ENCODE data around the gene MGRN1. TPM values are rescaled to one million over a fixed set of nuclear protein-coding genes. Genes with fewer than 3 reads are reported as not detected.
"Not testable (repeated sequence)": the region's sequence is repeated elsewhere in the genome, so short reads cannot be mapped to it uniquely, and the experiment has no call there.

Gene MGRN1
- total RNA-seq, 2 donors from 2014 or later = 66.9 to 71.4 TPM

GRCh38 chr16:4648917-4649316, 24.3 kb downstream of the MGRN1 start:
- no peak overlapping the region for H3K4me3 ChIP-seq (ENCODE audit: low read length)
- H3K36me3 Mint-ChIP-seq (ENCODE audit: low read depth) = peaks cover 32% of the 10 kb centered on the region
- peak overlapping the region; percentile 44 for H3K27ac Mint-ChIP-seq
- no peaks in the 10 kb centered on the region for H3K9me3 Mint-ChIP-seq
- H3K27ac ChIP-seq (ENCODE audit: low read depth, low read length) = no peak overlapping the region
- TF ChIP-seq CTCF (conservative IDR thresholded peaks at IDR 0.05) = no peak
- no peak overlapping the region for H3K4me3 Mint-ChIP-seq
- DNase-seq = no peak
- no peak overlapping the region for H3K9ac ChIP-seq (ENCODE audit: extremely low read depth, low read length, poor library complexity, severe bottlenecking)
- H3K36me3 ChIP-seq (ENCODE audit: control insufficient read depth, insufficient read depth, low read length) = peaks cover 6% of the 10 kb centered on the region
- H3K4me1 ChIP-seq (ENCODE audit: control insufficient read depth, insufficient read depth, low read length) = peaks cover 3% of the 10 kb centered on the region
- H3K9me3 ChIP-seq (ENCODE audit: control insufficient read depth, low read length) = no peaks in the 10 kb centered on the region
- H3K27me3 Mint-ChIP-seq (ENCODE audit: insufficient read depth) = no peaks in the 10 kb centered on the region
- H3K4me1 Mint-ChIP-seq = peaks cover 8% of the 10 kb centered on the region
- H3K27me3 ChIP-seq (ENCODE audit: control insufficient read depth, insufficient read depth, low read length, poor library complexity, severe bottlenecking) = no peaks in the 10 kb centered on the region
- WGBS, 2 experiments (ENCODE audit: insufficient coverage in 1 of 2, insufficient read length in 1 of 2) = 95 to 97% methylated on average over 3 to 13 of the region's 13 CpGs

- Histone ChIP-seq H3K9me3 (ENCODE audit: control insufficient read depth, low read length) (no peaks in the 10 kb centered on the region), H3K4me3 (ENCODE audit: low read length) (no peak overlapping the region), H3K9ac (ENCODE audit: extremely low read depth, low read length, poor library complexity, severe bottlenecking) (no peak overlapping the region), H3K27me3 (ENCODE audit: control insufficient read depth, insufficient read depth, low read length, poor library complexity, severe bottlenecking) (no peaks in the 10 kb centered on the region), H3K4me1 (ENCODE audit: control insufficient read depth, insufficient read depth, low read length) (peaks cover 3% of the 10 kb centered on the region), H3K27ac (ENCODE audit: low read depth, low read length) (no peak overlapping the region), H3K36me3 (ENCODE audit: control insufficient read depth, insufficient read depth, low read length) (peaks cover 8% of the 10 kb centered on the region)
- Mint-ChIP-seq H3K36me3 (ENCODE audit: low read depth) (peaks cover 35% of the 10 kb centered on the region), H3K9me3 (no peaks in the 10 kb centered on the region), H3K27me3 (ENCODE audit: insufficient read depth) (no peaks in the 10 kb centered on the region), H3K4me1 (peaks cover 16% of the 10 kb centered on the region), H3K27ac (peak overlapping the region; percentile 44), H3K4me3 (no peak overlapping the region)
- no peak for TF ChIP-seq CTCF (conservative IDR thresholded peaks at IDR 0.05)
- no peak for DNase-seq
- WGBS, 2 experiments (ENCODE audit: insufficient coverage in 1 of 2, insufficient read length in 1 of 2) = 93 to 98% methylated on average over 20 to 25 of the region's 25 CpGs
Observed at GRCh38 chr16:4649744-4650442, 25.3 kb downstream of the MGRN1 start.

- Mint-ChIP-seq H3K36me3 (ENCODE audit: low read depth) (peaks cover 39% of the 10 kb centered on the region), H3K4me1 (peaks cover 16% of the 10 kb centered on the region), H3K27ac (peak overlapping the region; percentile 88)
- H3K27me3 ChIP-seq (ENCODE audit: control insufficient read depth, insufficient read depth, low read length, poor library complexity, severe bottlenecking); H3K4me3 ChIP-seq (ENCODE audit: low read length); H3K9me3 Mint-ChIP-seq; H3K4me1 ChIP-seq (ENCODE audit: control insufficient read depth, insufficient read depth, low read length); H3K9me3 ChIP-seq (ENCODE audit: control insufficient read depth, low read length); H3K9ac ChIP-seq (ENCODE audit: extremely low read depth, low read length, poor library complexity, severe bottlenecking); H3K27me3 Mint-ChIP-seq (ENCODE audit: insufficient read depth); H3K4me3 Mint-ChIP-seq; H3K27ac ChIP-seq (ENCODE audit: low read depth, low read length); H3K36me3 ChIP-seq (ENCODE audit: control insufficient read depth, insufficient read depth, low read length): not testable (repeated sequence)
- peak; percentile 94 for TF ChIP-seq CTCF (conservative IDR thresholded peaks at IDR 0.05)
- DNase-seq = peak; percentile 94
- WGBS, 2 experiments (ENCODE audit: insufficient coverage in 1 of 2, insufficient read length in 1 of 2) = 88 to 91% methylated on average over 11 to 15 of the region's 15 CpGs
Observed at GRCh38 chr16:4650443-4651074, 25.9 kb downstream of the MGRN1 start.
